Measurements from ENCODE around the gene C3orf49.

The C3orf49 gene

GRCh38 chr3:63874769-63875168, 55.7 kb downstream of the C3orf49 start:
- in situ Hi-C loops (cut with HindIII; ENCODE audit: low pct_ligation_motif_present, low pct_unique_long_range_greater_than_20kb, low sequenced_read_pairs), result no loop called here

GRCh38 chr3:63875510-63875909, 56.4 kb downstream of the C3orf49 start:
- in situ Hi-C loops (cut with HindIII; ENCODE audit: low pct_ligation_motif_present, low pct_unique_long_range_greater_than_20kb, low sequenced_read_pairs), result no loop called here
- no peak for DNase-seq

More at GRCh38 chr3:63874769-63875168, 55.7 kb downstream of the C3orf49 start:
- no peak for DNase-seq

GRCh38 chr3:63876260-63876659, 57.2 kb downstream of the C3orf49 start:
- in situ Hi-C loops (cut with HindIII; ENCODE audit: low pct_ligation_motif_present, low pct_unique_long_range_greater_than_20kb, low sequenced_read_pairs), result no loop called here

GRCh38 chr3:63877737-63878393, 58.8 kb downstream of the C3orf49 start:
- in situ Hi-C loops (cut with HindIII; ENCODE audit: low pct_ligation_motif_present, low pct_unique_long_range_greater_than_20kb, low sequenced_read_pairs), result no loop called here
- DNase-seq, result no peak

More at GRCh38 chr3:63876260-63876659, 57.2 kb downstream of the C3orf49 start:
- DNase-seq, result no peak

- in situ Hi-C loops (cut with HindIII; ENCODE audit: low pct_ligation_motif_present, low pct_unique_long_range_greater_than_20kb, low sequenced_read_pairs), result no loop called here
- DNase-seq, result no peak
Observed at GRCh38 chr3:63878394-63879060, 59.4 kb downstream of the C3orf49 start.

- in situ Hi-C loops (cut with HindIII; ENCODE audit: low pct_ligation_motif_present, low pct_unique_long_range_greater_than_20kb, low sequenced_read_pairs), result no loop called here
- no peak for DNase-seq
Observed at GRCh38 chr3:63880653-63881052, 61.6 kb downstream of the C3orf49 start.

- DNase-seq, result no peak
- in situ Hi-C loops (cut with HindIII; ENCODE audit: low pct_ligation_motif_present, low pct_unique_long_range_greater_than_20kb, low sequenced_read_pairs), result no loop called here
Observed at GRCh38 chr3:63886858-63887257, 67.8 kb downstream of the C3orf49 start.

GRCh38 chr3:63891518-63891917, 72.4 kb downstream of the C3orf49 start:
- in situ Hi-C loops (cut with HindIII; ENCODE audit: low pct_ligation_motif_present, low pct_unique_long_range_greater_than_20kb, low sequenced_read_pairs), result no loop called here
- no peak for DNase-seq

- DNase-seq, result no peak
- in situ Hi-C loops (cut with HindIII; ENCODE audit: low pct_ligation_motif_present, low pct_unique_long_range_greater_than_20kb, low sequenced_read_pairs), result no loop called here
Observed at GRCh38 chr3:63892773-63893352, 73.8 kb downstream of the C3orf49 start.

- no peak for DNase-seq
- in situ Hi-C loops (cut with HindIII; ENCODE audit: low pct_ligation_motif_present, low pct_unique_long_range_greater_than_20kb, low sequenced_read_pairs), result no loop called here
Observed at GRCh38 chr3:63895422-63896189, 76.5 kb downstream of the C3orf49 start.

GRCh38 chr3:63896332-63897030, 77.4 kb downstream of the C3orf49 start:
- in situ Hi-C loops (cut with HindIII; ENCODE audit: low pct_ligation_motif_present, low pct_unique_long_range_greater_than_20kb, low sequenced_read_pairs), result no loop called here
- DNase-seq, result no peak
